Activated T-cell treated with anti-CD3 and anti-CD28 coated beads, Interleukin-2, amount 50 U/mL, for 1 hour (primary cell): ENCODE results near the gene TUBA3D.
"Not testable (repeated sequence)": the region's sequence is repeated elsewhere in the genome, so short reads cannot be mapped to it uniquely, and the experiment has no call there.

Experiments used
- DNase-seq: peaks from one replicate; pipeline ENCODE4 v3.0.0-alpha.2; 2020

The TUBA3D gene

DNA sequence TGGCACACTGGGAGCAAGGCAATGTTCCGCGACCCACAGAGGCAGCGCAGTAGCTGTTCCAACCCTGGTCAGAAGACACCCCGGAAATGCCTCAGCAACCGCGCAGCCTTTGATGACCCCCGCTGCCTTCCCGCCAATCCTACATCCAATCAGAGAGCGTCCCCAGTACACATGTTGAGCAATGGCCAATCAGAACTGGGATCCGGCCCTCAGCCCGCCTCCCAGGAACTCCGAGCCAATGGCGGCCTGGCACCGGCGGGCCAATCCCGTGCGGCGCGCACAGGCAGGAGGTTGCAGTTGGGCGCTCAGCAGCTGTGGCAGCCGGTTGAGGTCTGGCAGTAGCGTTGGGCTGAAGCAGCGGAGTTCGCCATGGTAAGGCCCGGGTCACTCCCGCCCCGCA lies at the start of gene TUBA3D:
TSS of gene TUBA3D (plus strand) at position 289 of the 400 bp plus-strand sequence. CDS start at position 370, 81 bp downstream.
- no peak for DNase-seq

DNA sequence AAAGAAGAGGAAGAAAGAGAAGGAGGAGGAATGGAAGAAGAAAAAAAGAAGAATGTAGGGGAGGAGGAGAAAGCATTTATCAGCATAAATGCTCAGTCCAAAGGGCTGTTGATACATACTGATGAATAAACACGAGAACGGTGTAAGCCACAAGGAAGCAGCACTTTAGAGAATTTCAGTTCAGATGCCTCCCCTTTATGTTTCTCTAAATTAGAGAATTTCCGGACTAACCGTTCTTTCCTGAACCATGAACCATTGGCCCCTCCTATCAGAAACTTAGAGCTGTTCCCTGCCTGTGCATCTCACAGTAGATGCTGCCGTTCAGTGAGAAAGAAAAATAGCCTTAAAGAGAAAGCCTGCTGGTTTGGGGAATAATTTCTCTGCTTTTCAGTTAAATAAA lies 49.2 kb upstream of the TUBA3D start:
- DNase-seq = no peak

DNA sequence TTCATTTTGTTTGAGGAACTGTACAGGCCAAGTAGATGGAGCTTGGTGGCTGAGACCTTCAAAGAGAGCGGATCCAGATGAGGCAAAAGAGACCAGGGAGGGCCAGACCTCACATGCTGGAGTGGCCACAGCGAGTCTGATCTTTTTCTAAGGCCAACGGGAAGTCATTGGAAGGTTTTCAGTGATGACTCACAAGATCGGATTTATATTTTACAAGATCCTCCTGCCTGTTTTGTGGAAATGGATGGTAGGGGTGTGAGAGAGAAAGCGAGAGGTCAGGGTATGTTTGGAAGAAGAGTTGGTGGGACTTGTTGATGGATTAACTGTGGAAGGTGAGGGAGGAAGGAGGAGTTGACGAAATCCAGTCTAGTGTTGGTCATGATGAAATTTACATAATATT lies 44.6 kb upstream of the TUBA3D start:
- no peak for DNase-seq

DNA sequence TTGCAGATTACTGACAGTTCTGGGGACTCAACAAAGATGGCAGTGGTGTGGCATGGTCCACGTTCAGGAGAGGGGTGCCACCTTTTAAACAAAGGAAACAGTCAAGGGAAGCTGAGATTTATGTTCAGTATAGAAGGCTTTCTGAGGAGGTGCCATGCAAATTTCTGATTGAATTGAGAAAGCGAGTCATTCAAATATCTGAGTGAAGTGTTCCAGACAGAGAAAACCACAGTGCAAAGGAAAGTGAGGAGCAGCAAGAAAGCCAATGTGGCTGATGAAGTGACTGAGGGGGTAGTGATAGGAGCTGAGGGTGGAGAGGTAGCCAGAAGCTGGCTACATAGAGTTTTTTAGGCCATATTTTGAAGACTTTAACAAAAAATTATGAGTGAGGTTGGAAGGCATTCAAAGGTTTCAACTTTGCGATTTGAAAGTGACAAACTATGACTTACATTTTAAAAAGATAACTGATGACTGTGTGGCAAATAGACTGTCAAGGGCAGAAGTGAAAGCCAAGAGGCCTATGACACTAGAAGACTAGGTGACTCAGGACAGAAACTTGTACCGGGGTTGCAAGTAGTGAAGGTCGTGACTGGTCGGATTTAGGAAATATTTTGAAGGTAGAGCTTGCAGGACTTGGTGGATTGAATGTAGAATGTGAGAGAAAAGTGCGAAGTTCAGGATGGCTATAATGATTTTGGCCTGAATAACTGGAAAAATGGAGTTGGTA lies 35.0 kb upstream of the TUBA3D start:
- not testable (repeated sequence) for DNase-seq

DNA sequence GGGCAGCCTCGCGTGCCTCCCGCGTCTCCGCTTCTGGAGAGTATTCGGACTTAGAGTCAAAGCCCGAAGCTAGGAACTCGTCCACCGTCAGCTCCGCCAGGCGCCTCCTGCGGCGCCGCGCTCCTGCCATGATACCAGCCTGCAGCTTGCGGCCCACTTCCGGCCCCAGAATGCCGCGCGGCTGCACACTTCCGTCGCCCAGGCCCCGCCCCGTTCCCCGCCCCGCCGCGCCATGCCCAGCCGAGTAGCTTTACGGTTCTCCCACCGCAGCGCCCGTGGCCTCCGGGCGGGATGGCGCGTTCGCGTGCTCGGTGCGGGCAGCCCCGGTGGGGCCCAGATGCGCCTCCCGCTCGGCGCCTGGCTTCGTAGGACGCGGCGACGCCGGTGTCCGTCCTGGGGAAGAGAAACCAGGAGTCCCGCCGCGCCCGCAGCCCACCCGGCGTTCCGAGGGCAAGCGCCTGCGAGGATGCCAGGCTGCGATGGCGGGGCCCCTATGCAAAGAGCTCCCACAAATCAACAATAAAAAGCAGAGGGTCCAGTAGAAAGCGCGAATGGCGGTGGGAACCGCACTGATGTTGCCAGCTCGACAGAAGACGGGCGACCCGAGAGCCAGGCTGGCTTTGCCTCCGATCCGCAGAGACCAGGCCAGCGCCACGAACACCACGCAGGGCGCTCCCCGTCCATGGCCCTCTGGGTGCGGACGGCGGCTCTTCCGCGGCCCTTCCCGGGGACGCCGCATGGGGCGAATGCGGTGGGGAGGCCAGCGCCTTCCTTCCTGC lies 31.0 kb upstream of the TUBA3D start:
- not testable (repeated sequence) for DNase-seq

DNA sequence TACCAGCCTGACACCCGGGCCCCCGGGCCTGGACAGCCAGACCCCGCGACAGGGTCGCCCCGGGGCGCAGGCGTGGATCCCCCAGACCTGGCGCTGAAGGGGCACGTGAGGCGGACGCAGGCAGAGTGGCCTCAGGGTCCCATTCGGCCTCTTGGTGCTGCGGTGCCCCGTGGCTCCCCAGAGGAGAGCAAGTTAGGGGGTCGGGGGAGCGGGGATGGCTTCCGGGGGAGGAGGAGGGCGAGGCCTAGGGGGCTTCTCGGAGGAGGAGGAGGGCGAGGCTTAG lies 30.5 kb upstream of the TUBA3D start:
- DNase-seq = not testable (repeated sequence)

DNA sequence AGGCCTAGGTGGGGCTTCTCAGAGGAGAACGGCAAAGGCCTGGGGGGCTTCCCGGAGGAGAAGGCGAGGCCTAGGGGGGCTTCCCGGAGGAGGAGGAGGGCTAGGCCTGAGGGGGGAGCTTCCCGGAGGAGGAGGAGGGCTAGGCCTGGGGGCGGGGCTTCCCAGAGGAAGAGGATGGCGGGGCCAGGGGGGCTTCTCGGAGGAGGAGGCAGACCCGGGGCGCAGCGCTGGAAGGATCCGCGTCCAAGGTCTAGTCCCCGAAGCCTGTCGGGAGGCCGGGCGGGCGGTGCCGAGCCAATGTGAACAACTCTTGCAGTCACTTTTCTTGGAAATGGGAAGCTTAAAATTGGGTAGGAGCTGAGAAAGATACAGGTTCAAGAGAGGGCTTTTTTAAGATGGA lies 30.0 kb upstream of the TUBA3D start:
- no peak for DNase-seq

DNA sequence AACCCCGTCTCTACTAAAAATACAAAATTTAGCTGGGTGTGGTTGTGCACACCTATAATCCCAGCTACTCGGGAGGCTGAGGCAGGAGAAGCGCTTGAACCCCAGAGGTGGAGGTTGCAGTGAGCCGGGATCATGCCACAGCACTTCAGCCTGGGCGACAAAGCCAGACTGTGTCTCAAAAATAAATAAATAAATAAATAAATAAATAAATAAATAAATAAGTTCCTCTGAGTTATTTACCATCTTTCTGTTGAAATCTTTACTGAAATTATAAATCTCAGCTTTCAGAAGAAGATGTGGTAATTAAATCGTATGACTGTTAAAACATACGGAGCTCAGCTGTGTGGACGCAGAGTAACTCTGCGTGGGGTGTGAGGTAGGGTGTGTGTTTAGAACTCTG lies 27.9 kb upstream of the TUBA3D start:
- not testable (repeated sequence) for DNase-seq

DNA sequence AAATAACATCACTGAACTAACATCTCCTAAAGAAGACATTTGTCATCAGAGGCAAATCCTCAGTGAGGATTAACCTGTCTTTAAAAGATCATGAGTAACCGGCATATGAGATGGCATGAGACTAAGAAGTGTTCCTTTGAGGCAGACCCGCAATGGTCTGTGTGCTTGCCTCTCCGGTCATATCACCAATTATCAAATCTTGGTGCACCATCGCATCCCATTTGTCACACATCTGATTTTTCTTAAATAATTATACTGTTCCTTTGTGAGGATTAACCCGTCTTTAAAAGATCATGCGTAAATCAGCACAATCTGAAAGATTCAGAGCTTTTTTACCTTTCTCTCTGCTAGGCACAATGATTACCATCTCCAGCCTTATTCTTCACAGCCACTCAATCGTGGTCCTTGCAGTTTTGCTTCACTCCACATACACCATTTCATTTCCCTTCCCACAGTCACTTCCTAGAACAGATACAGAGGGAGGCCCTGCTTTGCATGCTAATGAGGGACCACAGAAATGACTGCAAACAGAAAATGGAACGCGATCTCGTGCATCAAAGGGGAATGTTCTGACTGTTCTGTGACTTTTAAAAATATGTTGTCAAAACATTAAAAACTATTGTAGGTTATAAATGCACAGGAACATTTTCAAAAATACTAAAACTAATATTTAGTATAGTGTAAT lies 24.5 kb upstream of the TUBA3D start:
- not testable (repeated sequence) for DNase-seq

DNA sequence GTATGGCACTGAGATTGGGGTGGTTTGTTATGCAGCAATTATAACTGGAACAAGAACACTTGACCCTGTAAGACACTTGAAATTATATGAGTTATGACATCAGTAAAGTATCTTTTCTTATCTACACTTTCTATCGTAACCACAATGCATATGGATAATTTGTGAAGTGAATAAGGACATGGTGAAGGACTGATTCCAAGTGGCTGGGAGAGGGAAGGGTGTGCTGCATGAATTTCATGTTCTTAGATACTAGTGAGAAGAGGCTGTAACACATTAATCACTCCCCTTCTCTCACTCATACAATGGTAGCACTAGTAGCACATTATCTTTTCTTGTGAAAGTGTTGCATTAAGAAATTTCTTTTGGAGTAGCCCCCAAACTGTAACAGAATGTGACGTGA lies 21.0 kb upstream of the TUBA3D start:
- DNase-seq = not testable (repeated sequence)

DNA sequence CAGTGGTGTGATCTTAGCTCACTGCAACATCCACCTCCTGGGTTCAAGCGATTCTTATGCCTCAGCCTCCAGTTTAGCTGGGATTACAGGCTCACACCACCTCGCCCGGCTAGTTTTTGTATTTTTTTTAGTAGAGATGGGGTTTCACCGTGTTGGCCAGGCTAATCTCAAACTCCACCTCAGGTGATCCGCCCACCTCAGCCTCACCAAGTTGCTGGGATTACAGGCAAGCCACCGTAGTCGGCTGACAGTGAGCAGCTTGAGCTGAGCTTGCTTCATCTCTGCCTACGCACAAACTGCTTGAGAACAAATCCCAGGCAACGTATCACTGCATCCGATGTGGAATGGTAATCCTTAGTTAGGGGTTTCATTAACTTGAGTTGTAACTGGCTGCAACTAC lies 8.2 kb upstream of the TUBA3D start:
- not testable (repeated sequence) for DNase-seq

DNA sequence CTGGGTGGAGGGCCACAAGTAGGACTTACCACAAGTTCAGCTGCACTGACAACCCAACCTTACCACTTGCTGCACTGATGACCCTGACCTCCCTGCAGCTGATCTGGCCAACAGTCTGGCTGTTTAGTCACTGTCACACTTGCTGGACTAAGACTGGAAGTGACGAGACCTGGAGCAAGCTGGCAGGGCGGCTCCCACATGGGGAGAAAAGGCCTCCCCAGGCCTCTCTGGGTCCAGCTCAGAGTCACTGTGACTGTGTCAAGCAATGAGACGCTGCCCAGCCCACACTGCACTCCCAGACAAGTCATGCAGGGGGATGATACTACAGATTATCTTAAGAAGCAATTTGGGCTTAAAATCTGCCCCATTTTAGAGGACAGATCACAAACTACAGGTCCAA lies 5.0 kb upstream of the TUBA3D start:
- DNase-seq = not testable (repeated sequence)

DNA sequence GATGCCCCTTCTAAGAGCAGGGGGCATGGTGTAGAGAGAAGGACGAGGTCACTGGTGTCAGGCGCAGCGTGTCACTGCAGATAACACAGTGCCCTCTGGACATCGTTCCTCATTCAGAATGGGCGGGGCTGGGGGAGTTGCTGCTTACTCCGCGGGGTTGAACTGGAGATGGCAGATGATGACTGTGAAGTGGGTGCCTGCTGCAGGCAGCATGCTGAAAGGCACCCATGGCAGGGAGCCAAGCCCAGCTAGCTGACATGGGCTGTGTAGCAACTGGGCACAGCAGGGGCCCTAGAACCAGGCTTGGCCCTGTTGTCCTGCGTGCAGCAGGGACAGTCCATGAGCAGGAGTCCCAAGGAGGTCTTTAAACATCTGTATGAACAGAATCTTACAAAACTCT lies 4.3 kb upstream of the TUBA3D start:
- not testable (repeated sequence) for DNase-seq

DNA sequence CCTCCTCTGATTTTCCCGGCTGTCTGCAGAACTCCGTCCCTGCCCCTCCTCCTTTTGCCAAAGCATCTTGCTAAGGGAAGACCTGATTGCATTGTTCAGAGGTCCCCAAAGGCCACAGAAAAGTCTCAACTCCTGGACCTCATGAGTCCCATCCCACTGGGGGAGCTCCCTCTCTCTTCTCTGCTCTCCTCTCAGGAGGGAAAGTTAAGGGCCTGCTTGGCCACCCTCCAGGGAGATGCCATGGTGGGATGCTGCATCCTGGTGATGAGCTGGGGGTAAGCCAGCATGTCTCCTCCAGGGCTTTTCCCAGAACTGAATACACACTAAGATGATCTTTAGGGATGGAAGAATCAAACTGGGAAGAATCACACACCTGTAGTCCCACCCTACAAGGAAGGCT lies 2.7 kb upstream of the TUBA3D start:
- not testable (repeated sequence) for DNase-seq

DNA sequence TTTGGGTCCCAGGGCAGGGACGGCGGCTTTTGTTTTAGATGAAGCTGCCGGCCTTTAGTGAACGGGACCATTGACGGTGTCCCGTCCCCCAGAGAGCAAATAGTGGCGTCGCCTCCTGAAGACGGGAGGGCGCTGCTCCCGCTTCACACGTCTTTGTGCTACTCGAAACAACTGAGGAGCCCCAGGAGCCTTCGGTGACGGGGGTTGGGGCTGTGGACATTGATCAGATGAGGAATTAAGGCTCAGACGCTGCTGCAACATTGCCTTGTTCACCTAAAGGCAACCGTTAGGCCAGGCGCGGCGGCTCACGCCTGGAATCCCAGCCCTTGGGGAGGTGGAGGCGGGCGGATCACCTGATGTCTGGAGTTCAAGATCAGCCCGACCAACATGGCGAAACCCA lies 444 bp downstream of the TUBA3D start:
- not testable (repeated sequence) for DNase-seq

DNA sequence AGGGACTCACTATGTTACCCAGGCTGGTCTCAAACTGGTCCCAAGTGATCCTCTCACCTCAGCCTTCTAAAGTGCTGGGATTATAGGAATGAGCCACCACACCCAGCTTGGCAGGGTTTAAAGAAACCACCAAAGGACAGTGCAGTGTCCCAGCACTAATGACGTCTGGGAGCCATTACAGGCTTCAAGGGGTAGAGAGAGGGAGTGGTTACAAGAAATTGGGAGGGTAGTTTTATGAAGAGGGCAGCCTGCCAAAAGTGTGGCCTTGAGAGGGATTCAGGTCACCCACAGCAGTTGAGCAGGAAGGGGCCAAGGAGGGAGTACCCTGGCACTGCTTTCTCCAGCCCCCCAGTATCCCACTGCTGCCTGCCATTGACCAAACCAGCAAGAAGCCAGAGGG lies 1.3 kb downstream of the TUBA3D start:
- not testable (repeated sequence) for DNase-seq

DNA sequence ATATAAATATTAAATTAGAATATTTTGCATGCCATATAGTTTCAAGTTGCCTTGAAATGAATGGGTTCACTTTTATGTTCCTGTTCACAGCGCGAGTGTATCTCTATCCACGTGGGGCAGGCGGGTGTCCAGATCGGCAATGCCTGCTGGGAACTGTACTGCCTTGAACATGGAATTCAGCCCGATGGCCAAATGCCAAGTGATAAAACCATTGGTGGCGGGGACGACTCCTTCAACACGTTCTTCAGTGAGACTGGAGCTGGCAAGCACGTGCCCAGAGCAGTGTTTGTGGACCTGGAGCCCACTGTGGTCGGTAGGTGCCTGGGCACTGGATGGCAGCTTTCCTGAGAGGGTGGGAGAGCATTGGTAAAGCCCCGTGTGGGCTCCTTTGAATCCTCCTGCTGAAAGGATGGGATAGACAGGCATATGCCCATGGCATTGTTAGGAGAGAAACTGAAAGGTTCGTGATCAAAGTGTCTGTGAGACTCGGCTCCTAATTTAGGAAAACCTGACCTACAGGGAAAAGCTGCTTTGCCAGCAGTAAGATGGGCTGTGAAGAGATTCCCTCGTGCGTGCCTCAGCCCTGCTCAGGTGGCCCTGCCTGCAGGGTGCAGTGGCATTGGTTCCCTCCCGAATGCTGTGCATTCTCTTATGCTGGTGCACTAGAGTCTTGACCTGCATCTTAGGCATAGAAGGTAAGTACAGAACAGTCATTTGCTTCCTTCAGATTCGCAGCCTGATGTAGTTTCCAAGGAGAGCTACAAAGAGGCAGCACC lies 2.3 kb downstream of the TUBA3D start:
- DNase-seq = not testable (repeated sequence)

DNA sequence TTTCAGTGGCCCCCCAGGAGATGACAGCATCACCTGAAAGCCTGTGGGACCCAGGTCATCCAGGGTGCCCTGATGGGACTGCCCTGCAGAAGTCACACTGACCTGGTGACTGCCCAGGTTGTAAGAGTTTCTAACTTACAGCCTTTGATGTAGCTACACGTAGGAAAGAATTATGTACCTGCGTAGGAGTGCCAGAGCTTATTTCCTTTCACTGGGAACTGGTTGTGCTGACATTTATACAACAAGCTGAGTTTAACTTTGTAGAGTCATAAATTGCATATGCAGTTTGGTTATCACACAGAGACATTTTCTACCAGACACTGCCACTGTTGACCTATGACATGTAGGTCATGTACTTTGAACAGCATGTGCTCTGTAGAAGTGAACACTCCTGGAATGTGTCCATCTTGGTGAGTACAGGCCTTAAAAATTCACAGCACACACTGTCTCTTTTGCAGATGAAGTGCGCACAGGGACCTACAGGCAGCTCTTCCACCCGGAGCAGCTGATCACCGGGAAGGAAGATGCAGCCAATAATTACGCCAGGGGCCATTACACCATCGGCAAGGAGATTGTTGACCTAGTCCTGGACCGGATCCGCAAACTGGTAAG lies 3.0 kb downstream of the TUBA3D start:
- DNase-seq = not testable (repeated sequence)

DNA sequence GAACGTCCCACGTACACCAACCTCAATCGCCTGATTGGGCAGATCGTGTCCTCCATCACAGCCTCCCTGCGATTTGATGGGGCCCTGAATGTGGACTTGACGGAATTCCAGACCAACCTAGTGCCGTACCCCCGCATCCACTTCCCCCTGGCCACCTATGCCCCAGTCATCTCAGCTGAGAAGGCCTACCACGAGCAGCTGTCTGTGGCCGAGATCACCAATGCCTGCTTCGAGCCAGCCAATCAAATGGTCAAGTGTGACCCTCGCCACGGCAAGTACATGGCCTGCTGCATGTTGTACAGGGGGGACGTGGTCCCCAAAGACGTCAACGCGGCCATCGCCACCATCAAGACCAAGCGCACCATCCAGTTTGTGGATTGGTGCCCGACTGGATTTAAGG lies 4.4 kb downstream of the TUBA3D start:
- not testable (repeated sequence) for DNase-seq

DNA sequence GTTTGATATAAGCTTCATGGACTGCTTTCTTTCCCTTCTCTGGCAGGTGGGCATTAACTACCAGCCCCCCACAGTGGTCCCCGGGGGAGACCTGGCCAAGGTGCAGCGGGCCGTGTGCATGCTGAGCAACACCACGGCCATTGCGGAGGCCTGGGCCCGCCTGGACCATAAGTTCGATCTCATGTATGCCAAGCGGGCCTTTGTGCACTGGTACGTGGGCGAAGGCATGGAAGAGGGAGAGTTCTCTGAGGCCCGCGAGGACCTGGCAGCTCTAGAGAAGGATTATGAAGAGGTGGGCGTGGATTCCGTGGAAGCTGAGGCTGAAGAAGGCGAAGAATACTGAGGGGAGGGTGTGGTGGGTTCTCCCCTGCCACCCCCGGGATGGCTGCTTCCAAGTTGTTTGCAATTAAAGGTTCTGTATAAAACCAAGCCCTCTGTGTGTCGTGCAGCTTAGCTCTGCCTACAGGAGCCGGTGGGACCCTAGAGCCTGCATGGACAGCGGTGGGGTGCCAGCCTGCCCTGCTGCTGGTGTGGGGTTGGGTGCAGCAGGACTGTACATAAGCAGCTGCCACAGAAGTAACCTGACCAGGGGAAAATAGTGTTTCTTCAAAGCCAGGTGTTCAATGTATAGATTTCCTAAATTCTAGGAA lies 6.7 kb downstream of the TUBA3D start:
- not testable (repeated sequence) for DNase-seq

DNA sequence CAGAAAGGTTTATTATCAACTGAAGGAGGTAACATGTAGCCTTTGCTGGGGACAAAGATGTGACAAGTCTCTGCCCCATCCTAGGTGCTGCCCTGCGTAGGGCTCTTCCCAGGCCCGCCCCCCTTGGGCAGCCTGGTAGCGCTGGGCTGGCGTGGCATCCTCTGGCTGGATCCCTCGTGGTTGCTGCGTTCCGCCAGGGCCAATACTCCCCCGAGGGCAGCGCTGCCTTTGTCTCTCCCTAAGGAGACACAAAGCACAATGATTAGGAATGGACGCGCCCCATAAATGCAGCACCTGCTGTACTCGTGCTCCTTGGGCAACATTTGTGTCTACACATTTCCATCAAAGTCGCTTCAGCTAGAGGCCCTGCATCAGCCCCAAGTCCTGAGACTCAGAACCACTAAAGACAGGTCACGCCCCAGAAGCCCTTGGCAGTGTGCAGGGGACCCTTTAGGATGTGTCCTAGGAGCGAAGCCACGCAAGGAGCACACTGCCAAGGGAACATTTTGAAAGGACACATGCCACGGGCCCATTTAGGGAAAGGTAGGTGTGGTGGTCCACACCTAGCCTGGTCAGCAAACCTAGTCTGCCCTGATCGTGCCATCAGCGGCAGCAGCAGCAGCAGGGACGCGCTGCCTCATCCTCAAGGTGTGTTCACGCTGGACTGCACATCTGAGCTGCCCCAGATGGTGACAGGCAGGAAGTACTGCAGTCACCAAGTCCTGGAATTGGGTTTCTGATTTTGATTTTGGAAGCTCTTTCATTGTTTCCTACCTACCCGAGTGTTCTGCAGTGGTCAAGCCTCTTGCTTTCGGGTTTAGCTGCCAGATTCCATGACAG lies 8.3 kb downstream of the TUBA3D start:
- not testable (repeated sequence) for DNase-seq
